ENCODE data around the gene BBX. TPM values are rescaled to one million over a fixed set of nuclear protein-coding genes. Genes with fewer than 3 reads are reported as not detected.
A peak's percentile ranks its signal among the peaks of the same experiment; 100 is the strongest.

Gene BBX
- total RNA-seq: 94.4 TPM

DNA sequence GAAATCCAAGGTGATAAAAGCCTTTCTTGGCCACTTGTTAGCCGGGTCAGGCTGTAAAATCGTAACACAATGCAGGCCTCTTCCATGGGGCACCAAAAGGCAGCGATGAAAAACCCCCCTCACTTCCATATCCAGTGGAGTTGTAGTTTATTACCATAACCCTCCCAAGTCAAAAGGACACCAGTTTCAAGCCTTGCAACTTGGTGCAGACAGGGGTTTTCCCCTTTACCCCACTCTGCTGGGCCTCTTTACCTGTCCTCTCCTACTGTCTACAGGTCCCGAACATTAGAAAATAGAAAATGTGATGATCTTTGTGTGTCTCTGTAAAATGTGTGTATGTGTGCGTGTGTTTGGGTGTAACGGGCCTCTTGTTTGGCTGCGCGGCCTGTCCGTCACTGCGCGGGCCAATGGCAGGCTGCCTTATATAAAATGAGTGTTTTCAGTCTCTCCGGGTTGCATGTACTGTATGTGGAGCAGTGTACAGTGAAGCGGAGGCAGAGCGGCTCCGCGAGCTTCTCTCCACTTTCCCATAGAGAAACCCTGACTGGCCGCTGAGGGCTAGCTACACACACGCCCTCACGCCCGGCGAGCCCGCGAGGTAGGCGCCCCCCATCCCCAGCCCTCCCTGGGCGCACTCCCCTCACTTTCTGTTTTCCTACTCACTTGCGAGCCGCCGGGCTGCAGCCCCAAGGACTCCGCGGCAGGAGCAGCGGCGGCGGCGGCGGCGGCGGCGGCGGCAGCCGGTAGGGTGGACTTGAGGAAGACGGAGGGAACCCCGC, at the start of gene BBX:
TSS of gene BBX (plus strand) at position 453 of the 779 bp plus-strand sequence. CDS start 187,499 bp downstream, outside the sequence.
- DNase-seq (ENCODE audit: low spot score): peak; percentile 98

DNA sequence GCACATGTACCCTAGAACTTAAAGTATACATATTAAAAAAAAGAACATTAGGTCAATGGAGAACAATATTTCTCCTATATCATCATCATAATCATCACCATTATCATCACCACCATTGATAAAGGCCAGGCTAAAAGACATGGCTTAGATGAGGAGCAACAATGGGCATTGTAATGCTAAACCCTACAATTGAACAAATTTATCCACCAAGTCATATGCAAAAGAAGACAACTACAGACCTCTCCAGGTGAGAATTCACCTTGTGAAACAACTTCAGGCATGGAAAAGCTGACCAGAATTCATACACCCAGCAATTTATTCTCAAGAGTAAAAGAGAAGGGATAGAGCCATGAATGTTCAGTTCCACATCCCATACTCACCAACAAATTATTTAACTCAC, 46.3 kb upstream of the BBX start:
- no peak for DNase-seq (ENCODE audit: low spot score)

DNA sequence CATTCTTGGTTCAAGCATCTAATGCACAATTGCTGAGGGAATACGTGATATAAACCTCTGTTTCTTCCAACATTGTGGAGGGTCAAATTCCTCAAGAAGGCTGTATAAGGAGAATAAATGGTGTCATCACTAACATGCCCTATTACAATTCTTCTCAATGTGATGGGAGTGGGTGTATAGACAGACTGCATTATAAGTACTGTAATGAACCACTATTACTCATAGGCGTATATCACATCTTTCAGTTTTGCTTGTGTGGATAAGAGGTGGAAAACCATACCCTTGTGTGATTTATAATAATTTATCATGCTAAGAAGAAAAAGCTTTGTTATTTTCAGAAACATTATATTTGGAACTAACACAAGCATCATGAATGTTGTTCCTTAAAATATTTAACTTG, 35.3 kb upstream of the BBX start:
- DNase-seq (ENCODE audit: low spot score): no peak

DNA sequence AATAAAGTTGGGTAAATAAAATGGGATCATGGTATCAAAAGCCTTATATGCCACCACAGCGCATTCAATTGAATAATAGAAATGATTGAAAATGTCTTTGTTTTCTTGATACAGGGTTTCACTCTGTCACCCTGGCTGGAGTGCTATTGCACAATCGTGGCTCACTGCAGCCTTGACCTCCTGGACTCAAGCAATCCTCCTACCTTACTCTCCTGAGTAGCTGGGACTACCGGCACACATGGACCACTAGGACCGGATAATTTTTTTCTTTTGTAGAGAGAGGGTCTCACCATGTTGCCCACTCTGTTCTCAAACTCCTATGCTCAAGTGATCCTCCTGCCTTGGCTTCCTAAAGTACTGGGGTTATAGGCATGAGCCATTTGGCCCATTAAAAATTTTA, 33.8 kb upstream of the BBX start:
- no peak for DNase-seq (ENCODE audit: low spot score)

DNA sequence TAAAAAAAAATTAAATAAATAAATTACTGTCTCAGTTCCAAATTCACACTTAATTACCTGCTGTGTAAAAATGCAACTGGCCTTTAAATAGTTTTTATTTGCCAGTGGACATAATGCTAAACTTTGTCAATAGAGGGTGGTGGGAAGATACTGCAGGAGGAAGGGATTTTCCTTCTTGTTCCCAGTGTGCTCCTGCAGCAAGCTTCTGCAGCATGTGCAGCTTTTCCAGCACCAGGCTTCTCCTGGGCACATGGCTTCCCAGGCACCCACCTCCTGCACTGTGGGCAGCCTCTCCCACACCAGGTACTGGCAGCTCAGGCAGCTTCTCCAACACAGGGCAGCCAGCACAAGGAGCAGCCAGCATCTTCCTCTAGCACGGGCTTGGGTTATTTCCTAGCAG, 29.6 kb upstream of the BBX start:
- no peak for DNase-seq (ENCODE audit: low spot score)

DNA sequence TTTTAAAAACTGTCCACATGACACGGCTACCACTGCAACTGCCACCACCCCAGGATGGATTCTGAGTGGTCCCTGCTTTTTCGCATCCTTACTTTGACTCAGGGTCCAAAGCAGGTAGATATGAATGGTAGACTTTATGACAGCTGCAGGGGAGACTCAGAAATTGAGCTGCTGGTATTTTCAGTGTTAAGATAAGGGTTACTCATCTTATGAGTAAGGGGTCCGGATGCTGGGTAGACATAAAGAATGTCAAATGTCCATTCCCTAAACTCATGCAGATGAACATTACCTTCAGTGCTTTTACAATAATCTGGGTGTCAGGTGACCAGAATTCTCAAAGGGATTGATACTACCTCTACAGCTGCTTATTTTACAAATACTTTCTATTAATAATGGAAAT, 25.9 kb upstream of the BBX start:
- no peak for DNase-seq (ENCODE audit: low spot score)

DNA sequence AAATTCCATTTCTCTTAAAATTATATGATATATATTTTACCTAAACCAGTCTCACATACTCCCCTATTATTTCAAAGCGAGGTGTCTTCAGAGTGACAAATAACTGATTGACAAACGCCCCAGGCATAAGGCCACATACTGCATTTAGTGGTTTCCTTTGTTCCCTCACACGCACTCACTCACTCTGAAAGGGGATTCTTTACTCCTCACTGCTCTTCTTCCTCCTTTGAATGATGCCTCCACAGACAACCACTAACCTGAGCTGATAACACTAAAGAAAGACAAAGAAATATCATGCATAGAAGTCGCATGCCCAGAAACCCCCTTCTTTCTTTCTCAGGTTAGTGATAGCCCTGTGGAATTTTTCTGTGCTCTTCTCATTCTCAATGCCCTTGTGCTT, 24.1 kb upstream of the BBX start:
- no peak for DNase-seq (ENCODE audit: low spot score)

DNA sequence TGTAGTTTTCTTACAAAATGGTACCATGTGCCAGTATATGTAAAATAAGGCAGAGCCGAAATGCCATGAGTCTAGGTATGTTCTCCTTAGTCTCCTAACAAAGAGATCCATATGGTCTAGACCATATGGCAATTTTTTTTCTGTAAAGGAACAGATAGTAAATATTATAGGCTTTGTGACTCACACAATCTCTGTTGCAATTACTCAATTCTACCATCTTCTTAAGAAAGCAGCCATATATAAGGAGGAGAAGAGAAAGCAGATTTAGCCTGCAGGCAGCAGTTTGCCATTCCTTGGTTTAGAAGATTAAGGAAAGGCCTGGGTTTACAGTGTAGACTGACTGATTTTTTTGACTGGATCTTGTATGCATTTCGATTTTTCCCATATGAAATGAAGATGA, 16.3 kb upstream of the BBX start:
- DNase-seq (ENCODE audit: low spot score): no peak

DNA sequence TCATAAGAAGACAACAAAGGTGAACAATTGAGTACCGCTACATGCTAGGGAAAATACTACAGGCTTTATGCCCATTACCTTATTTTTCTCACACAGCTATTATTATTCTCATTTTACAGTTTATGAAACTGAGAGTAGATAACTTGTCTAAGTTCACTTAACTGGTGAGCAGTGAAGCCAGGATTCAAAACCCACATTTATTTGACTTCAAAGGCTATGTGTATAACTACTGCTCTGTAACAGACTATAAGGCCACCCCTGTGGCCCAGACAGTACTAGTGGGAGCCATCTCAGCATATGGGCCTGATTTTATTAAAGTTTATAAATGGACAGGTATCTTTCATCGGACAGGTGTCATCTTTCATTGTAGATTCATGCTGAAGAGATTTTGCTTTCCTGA, 14.4 kb upstream of the BBX start:
- DNase-seq (ENCODE audit: low spot score): no peak

DNA sequence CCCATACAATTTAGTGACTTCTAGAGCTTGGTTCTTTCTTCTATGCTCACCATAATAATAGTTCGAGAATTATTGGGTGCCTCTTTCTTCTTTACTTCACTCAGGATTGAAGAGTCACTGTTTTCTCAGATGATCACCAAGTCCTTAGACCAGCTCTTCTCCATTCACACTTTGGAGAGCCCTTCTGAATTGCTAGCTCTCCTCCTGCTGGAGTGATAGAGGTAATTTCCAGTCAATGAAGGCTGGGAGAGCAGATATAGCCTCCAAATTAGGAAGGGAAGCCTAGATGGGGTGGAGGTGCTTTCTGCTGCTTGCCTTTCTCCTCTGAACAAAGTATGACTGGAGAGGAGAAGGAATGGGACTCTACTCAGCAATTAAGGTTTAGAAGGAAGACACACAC, 10.7 kb upstream of the BBX start:
- no peak for DNase-seq (ENCODE audit: low spot score)

DNA sequence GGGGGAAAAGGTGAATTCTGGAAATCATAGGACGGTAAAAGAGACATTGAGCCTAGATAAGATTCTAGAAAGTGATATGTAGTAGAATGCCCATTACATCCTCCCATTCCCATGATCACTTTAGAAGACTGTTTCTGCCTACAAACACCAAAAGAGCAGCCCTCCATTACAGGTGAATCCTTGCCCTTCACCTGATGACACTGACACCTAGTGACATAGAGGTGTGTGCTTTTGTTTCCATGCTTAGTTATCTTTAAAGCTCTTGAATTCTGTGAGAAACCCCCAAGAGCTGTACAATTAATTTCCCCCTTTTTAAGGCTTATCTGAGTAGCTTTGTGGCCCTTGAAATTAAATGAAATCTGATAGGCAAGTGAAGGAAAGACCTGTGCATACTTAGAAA, 8.3 kb upstream of the BBX start:
- DNase-seq (ENCODE audit: low spot score): no peak

DNA sequence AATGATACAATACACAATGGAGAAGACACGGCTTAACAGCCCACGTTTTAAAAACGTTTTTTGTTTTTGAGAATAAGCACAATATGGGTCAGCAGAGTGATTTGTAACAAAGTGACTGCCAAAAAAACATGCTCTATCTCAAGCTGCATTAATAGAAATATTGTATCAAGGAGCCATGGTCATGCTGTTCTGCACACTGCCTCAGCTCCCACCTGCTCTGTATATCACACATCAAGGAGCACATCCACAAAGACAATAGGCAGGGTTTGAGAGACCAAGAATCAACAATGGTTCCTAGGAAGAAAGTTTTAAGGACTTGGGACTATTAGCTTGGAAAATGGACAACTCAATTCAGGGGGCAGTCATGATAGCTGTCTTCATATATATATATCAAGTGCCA, 6.3 kb upstream of the BBX start:
- DNase-seq (ENCODE audit: low spot score): no peak

DNA sequence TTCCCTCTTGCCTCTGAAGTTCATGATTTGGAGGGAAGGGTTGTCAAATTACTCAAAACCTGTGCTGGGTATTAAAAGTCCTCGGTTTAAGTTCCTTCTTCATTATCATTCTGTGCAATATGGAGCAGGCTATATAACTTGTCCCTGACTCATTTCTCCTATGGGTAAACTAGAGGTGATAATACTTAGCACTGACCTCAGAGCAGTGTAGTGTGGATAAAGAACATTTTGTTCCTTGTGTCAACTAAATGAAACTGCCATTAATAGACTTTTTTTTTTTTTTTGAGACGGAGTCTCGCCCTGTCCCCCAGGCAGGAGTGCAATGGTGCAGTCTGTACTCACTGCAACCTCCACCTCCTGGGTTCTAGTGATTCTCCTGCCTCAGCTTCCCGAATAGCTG, 2.2 kb upstream of the BBX start:
- DNase-seq (ENCODE audit: low spot score): no peak

DNA sequence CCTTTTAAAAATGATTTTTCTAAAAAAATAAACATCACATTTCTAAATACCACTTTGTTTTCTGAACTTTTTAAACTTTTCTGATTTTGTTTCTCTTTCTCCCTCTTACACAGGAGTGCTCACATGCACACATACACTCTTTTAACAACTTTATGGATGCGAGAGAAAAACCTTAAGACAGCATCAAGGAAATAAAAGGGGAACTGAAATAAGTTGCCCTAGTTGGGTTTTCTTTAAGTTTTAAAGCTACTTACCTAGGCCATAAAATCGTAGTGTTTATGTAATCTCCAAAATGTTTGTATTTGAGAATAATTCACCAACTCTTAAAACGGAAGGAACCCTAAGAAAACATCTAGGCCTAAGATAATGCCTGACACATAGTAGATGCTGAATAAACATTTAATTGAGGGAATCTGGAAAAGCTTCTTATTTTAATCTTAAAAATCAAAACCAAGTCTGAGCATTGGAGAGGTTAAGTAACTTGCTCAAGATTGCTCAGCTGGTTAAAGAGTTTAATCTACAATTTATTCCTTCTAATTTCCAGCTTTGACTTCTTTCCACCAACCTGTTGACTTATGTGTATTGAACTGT, 1.2 kb upstream of the BBX start:
- no peak for DNase-seq (ENCODE audit: low spot score)

DNA sequence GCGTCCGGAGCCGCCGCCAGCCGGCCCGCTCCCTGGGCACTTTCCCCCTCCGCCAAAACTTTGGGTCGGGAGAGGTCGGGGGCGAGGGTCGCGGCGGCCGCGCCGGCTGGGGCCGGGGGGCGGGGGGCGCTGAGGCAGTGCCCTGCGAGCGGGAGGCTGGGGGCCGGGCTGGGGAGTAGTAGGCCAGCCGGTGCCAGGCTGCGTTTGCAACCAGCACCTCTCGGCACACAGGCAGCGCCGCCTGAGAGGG, 452 bp downstream of the BBX start:
- no peak for DNase-seq (ENCODE audit: low spot score)

DNA sequence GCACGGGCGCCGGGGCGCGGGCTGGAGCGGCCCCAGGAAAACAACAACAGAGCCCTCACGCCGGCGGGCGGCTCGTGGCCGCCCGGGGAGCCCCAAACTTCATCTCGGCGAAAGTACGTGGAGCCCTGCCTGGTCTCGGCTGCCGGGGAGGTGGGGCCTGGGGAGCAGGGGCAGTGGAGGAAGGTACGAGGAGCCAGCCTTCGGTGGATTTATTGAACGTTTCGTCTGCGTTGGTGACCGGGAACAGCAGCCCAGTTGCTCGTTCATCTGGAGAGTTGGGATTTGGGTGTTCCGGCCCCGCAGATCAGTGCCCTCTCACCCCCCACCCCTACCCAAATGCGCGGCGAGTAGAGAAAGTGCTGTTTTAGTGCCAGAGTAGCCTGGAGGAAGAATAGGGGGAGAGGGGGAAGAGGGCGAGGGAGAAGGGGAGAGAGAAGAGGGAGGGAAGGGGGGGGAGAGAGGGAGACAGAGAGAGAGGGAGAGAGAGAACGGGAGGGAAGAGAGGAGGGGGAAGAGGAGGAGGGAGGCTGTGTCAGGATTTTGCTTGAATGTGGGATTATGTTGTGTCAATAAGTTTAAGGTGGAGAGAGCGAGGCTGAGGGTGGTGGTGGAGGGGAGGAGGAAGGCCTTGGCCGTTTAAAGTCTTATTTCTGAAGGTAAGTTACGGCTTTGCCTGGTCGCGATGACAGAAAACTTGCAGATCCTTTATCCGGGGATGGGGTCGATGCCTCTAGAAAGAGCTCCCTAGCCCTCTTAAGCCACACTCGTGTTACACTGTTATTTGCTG, 970 bp downstream of the BBX start:
- peak; percentile 31 for DNase-seq (ENCODE audit: low spot score)

DNA sequence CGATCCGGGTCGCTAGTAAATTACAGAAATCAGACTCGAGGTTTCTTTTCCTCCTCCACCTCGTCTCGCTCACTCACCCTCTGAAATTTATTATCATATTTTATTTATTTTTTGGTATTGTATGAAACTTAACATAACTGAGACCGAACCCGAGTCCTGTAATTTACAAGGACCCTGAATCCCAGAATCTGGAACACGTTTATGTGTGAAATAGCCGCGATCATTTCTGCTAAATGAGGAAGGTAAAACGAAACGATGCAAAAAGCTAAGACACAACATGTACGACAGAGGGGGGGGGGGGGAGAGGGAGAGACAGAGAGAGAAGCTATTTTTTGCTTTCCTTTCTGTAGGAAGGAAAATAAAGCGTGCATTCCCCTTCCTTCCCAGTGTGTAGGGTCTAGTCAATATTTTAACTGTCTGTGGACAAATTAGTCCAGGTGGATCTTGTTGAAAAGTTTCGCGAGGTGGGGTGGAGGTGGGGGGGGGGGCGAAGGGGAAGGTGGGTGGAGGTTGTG, 1.6 kb downstream of the BBX start:
- no peak for DNase-seq (ENCODE audit: low spot score)

DNA sequence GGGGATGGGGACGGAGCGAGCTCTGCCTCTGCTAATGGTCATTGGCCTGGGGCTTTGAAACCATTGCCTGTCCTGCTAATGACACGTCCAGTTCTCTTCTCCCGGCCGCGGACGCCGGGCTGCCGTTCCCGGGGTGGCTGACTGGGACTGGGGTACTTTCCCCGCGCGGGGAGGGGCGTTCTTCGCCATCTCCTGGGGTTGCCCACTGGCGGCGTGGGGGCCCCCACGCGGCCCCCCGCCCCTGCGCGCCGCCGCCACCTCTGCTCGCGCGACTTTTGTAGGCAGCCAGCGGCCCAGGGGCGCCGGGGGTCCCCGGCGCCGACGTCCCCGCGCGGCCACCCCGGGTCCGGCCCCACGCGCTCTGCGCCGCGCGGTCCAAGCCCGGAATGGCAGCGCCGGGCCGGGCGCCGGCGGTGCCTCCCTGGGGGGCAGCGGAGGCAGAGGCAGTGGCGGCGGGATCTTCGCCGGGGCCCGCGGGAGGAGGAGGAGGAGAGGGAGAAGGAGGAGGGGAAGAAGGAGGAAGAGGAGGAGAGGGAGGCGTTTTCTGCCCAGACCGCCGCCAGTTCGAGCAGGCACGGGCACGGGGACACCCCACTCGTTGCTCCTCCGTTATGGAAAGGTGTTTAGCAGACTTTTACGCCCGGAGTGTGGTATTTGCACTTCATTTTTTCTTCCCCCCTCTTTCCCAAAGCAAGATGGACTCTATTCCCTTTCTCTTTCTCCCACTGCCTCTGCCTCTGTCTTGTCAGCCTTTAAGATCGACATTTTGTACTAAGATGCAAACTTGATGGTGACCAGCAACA, 2.3 kb downstream of the BBX start:
- DNase-seq (ENCODE audit: low spot score): peak; percentile 47

DNA sequence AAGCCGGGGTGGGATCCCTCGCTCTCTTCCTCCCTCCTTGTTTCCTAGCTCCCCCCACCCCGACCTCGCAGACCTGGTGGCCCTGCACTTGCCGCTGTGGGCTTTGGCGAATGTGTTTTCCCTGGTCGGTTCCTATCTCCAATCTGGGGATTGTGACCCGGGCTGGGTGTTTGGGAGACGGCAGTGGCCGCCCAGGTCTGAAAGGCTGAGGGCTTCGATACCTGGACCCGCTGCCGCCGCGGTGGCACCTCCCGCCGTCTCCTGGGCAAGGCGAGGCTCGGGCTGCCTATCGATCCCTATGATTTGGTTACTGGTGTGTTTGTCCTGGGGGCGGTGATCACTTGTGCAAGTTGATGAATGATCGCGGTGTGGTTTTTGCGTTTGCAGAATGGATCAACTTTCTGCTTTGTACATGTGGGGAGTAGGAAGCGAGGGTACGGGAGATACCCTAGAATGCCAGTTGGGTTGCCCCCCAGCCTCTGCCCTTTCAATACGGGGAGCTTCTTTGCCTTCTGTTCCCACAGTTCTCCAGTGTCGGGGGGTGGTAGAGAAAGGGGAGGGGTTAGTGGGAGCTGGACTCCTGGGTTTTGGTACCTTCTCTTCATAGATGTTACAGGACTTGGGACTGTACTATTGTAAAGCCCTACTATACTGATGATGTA, 3.0 kb downstream of the BBX start:
- DNase-seq (ENCODE audit: low spot score): no peak

DNA sequence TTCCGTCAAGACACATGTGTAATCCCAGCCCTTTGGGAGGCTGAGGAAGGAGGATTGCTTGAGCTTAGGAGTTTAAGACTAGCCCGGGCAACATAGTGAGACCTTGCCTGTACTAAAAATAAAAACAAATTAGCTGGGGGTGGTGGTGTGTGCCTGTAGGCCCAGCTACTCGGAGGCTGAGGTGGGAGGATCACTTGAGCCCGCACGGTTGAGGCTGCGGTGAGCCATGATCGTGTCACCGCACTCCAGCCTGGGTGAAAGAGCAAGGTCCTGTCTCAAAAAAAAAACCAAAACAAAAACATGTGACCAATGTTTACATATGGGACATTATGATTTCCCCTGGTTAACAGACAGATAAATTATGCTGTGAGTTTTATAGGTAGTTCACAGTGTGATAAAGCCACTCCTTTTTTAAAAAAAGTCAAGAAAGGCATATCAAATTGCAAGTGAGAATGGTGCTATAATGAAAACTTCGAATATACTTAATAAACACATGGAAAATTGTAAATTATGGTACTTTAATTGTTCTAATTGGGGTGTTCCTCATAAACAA, 9.2 kb downstream of the BBX start:
- no peak for DNase-seq (ENCODE audit: low spot score)

DNA sequence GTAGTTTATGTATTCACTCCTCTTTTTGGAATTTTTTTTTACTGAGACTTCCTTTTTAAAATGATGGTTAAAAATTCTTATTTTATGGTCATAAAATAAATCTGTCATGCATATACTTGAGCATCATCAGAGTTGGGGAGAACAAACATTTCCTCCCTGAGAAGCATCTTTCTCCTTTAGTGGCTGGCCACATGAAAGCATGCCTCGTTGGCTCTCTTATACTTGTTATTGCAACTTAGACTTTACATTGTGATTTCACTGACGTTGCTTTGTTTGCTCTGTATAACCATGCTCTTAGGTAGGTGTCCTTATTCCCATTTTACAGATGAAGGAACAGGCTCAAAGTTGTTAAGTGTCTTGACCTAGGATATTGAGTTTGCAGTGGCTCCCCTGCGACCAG, 18.1 kb downstream of the BBX start:
- no peak for DNase-seq (ENCODE audit: low spot score)

Measured in mucosa of gallbladder (tissue), 1 donor.